Left renal cortex interstitium (tissue), 4 donors: ENCODE results near the gene FNBP1. TPM values are rescaled to one million over a fixed set of nuclear protein-coding genes. Genes with fewer than 3 reads are reported as not detected.

ENCODE experiments used
- DNase-seq, 4 donors: peaks; one replicate each; pipeline ENCODE4 v3.0.0-alpha.2; 2013; ENCODE audit warnings: low read depth in 4 of 4, low spot score in 2 of 4, missing footprints in 1 of 4
- polyA plus RNA-seq, 4 donors: library from polyadenylated mRNA; unstranded; fragments of 120-200 nt; gene quantifications; one replicate each; pipeline ENCODE4 v1.2.1, GENCODE V29; 2013; ENCODE audit not compliant: insufficient read length in 4 of 4

Gene FNBP1
- polyA plus RNA-seq, 4 donors, result 37.8 to 51.8 (median 46.6) TPM

DNA sequence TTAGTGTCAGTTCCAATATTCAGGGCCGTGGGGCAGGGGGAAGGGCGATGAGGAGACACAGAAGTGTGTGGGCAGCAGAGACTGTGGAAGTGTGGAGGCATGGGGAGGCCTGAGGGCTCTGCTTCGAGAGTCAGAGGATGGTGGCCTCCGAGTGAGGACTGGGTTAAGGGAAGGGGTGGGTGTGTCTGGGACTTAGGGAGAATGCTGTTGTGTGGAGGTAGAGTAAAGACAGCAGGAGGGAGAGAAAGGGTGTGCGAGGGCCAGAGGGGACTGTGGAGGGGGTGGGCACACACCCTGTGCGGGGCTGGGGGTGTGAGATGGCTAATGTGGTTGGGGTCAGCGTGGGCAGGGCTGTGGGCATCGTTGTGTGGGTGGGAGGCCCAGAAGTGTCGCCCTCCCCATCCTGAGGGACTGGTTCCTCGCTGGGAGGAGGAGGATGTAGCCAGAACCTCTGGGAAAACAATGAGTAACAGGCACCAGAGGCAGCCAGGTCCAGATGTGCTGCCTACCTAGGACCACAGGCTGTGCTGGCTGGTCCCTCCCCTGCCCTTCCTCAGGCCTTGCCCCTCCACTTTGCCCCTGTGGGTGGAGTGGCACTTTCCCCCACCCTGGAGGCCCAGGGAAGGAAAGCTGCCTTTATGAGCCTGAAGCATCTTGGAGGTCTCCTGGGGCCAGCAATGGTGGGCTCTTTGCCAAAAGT is 203.5 kb downstream of the FNBP1 start:
- DNase-seq, result no peak

DNA sequence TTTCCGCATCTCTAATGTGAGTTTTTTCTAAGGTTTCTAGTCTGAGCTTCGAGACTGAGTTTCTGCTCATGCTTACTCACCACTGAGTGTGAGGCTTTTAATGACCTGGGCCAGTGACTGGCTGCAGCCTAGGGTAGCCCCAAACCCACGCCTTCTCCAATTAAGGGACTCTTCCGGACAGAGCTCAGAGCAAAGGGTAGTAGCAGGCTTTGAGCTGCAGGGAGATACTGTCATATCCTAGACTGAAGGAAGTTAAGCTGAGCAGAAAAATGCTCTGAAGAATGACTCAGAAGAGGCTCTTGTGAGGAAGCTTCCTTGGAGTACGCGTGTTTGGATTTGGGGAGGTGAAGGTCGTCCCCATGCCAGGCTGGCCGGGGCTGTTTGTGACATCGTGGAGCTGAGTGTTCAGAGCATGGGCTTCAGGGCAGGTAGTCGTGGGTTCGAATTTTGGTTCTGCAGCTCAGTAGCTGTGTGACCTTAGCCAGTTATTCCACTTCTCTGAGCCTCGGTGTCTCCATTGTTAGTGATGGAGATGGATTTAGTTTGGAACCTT is 204.2 kb downstream of the FNBP1 start:
- DNase-seq, result no peak

Other genes with a start within 250 kb of the FNBP1 start
- 10 to 100 TPM; 18.9 to 24.9 (median 20.9) TPM for gene TOR1B, start 240.0 kb downstream of the FNBP1 start, polyA plus RNA-seq
- gene TOR1A, start 219.1 kb downstream of the FNBP1 start, polyA plus RNA-seq, result 10 to 100 TPM; 42.7 to 47.2 (median 44.0) TPM
- gene C9orf78, start 207.9 kb downstream of the FNBP1 start, polyA plus RNA-seq, result 10 to 100 TPM; 65.4 to 88.4 (median 69.8) TPM
- 10 to 100 TPM; 17.6 to 31.3 (median 22.8) TPM for gene USP20, start 207.7 kb downstream of the FNBP1 start, polyA plus RNA-seq
- gene GPR107, start 10.7 kb upstream of the FNBP1 start, polyA plus RNA-seq, result 10 to 100 TPM; 48.7 to 57.7 (median 54.1) TPM
- gene NCS1, start 129.2 kb upstream of the FNBP1 start, polyA plus RNA-seq, result 10 to 100 TPM; 26.2 to 30.4 (median 28.6) TPM
- gene HMCN2, start 222.6 kb upstream of the FNBP1 start, polyA plus RNA-seq, result 1 to 10 TPM in 2 of 4 donors, under 1 TPM in 2; 0.73 to 1.6 (median 0.92) TPM